WTC11 (cell line): Measurements from ENCODE around the gene DGKG. TPM values are rescaled to one million over a fixed set of nuclear protein-coding genes. Genes with fewer than 3 reads are reported as not detected.
A peak's percentile ranks its signal among the peaks of the same experiment; 100 is the strongest.

Source experiments
- ATF1 ChIP-seq: sonication (generic); formaldehyde crosslinking; IDR thresholded peaks from 2 replicates; pipeline ENCODE4 v1.8.1; 2023; ENCODE audit warnings: mild to moderate bottlenecking, moderate library complexity, missing genetic modification reagents
- CREB1 ChIP-seq: sonication (generic); formaldehyde crosslinking; IDR thresholded peaks from 2 replicates; pipeline ENCODE4 v1.8.0; 2023; ENCODE audit warnings: mild to moderate bottlenecking, missing genetic modification reagents
- ESRRA ChIP-seq: sonication (generic); formaldehyde crosslinking; IDR thresholded peaks from 2 replicates; pipeline ENCODE4 v1.8.1; 2022; ENCODE audit warnings: mild to moderate bottlenecking, missing genetic modification reagents, borderline replicate concordance
- ETV6 ChIP-seq: sonication (generic); formaldehyde crosslinking; IDR thresholded peaks from 2 replicates; pipeline ENCODE4 v1.8.1; 2022; ENCODE audit warnings: mild to moderate bottlenecking, missing genetic modification reagents
- FOXJ3 ChIP-seq: sonication (generic); formaldehyde crosslinking; IDR thresholded peaks from 2 replicates; pipeline ENCODE4 v1.9.0; 2021; ENCODE audit warnings: missing genetic modification reagents, mild to moderate bottlenecking, borderline replicate concordance
- FOXK1 ChIP-seq: sonication (generic); formaldehyde crosslinking; IDR thresholded peaks from 2 replicates; pipeline ENCODE4 v1.8.0; 2022; ENCODE audit warnings: mild to moderate bottlenecking, moderate library complexity, missing genetic modification reagents
- GRHL2 ChIP-seq: fragments of 250-450 bp; sonication (Bioruptor Pico); IDR thresholded peaks from 2 replicates; pipeline ENCODE4 v1.8.0; 2022; ENCODE audit warnings: mild to moderate bottlenecking, moderate library complexity; ENCODE audit not compliant: insufficient replicate concordance, severe bottlenecking
- GTF2I ChIP-seq: fragments of 250-450 bp; sonication (Bioruptor Pico); conservative IDR thresholded peaks from 2 replicates; pipeline ENCODE4 v1.4.0; 2021; ENCODE audit warnings: mild to moderate bottlenecking
- JUN ChIP-seq: sonication (generic); formaldehyde crosslinking; IDR thresholded peaks from 2 replicates; pipeline ENCODE4 v1.8.0; 2023; ENCODE audit warnings: mild to moderate bottlenecking, missing genetic modification reagents
- MXD4 ChIP-seq: fragments of 250-450 bp; sonication (Bioruptor Pico); IDR thresholded peaks from 2 replicates; pipeline ENCODE4 v1.8.0; 2021; ENCODE audit warnings: mild to moderate bottlenecking, moderate library complexity, borderline replicate concordance
- RELA ChIP-seq: sonication (generic); formaldehyde crosslinking; IDR thresholded peaks from 2 replicates; pipeline ENCODE4 v1.8.1; 2022; ENCODE audit warnings: missing genetic modification reagents, mild to moderate bottlenecking, borderline replicate concordance
- RORB ChIP-seq: fragments of 250-450 bp; sonication (Bioruptor Pico); IDR thresholded peaks from 2 replicates; pipeline ENCODE4 v1.9.0; 2021; ENCODE audit warnings: mild to moderate bottlenecking
- SMAD4 ChIP-seq: sonication (generic); formaldehyde crosslinking; IDR thresholded peaks from 2 replicates; pipeline ENCODE4 v1.8.0; 2022; ENCODE audit warnings: mild to moderate bottlenecking, missing genetic modification reagents
- SP1 ChIP-seq: sonication (generic); formaldehyde crosslinking; conservative IDR thresholded peaks from 2 replicates; pipeline ENCODE4 v1.8.1; 2022; ENCODE audit warnings: missing genetic modification reagents
- TCF7 ChIP-seq: sonication (generic); formaldehyde crosslinking; IDR thresholded peaks from 2 replicates; pipeline ENCODE4 v1.8.0; 2022; ENCODE audit warnings: mild to moderate bottlenecking, low read depth, missing genetic modification reagents, moderate library complexity
- ZBTB21 ChIP-seq: sonication (generic); formaldehyde crosslinking; IDR thresholded peaks from 2 replicates; pipeline ENCODE4 v1.8.1; 2023; ENCODE audit warnings: mild to moderate bottlenecking, missing genetic modification reagents, borderline replicate concordance
- ZNF423 ChIP-seq: fragments of 250-450 bp; sonication (Bioruptor Pico); IDR thresholded peaks from 2 replicates; pipeline ENCODE4 v2.1.2; 2022; ENCODE audit warnings: mild to moderate bottlenecking, moderate library complexity
- total RNA-seq: library from RNA; stranded (reverse); gene quantifications from 3 replicates; pipeline ENCODE4 v1.2.3, GENCODE V29; 2021
- TF ChIP-seq, protein P1 (sequence below): fragments of 250-450 bp; sonication (Bioruptor Pico); IDR thresholded peaks from 2 replicates; pipeline ENCODE4 v1.9.0; 2021; ENCODE audit warnings: mild to moderate bottlenecking
- TF ChIP-seq, protein P2 (sequence below): fragments of 250-450 bp; sonication (Bioruptor Pico); IDR thresholded peaks from 2 replicates; pipeline ENCODE4 v2.1.2; 2022; ENCODE audit warnings: mild to moderate bottlenecking, moderate library complexity
- TF ChIP-seq, protein P3 (sequence below): sonication (generic); formaldehyde crosslinking; IDR thresholded peaks from 2 replicates; pipeline ENCODE4 v1.8.0; 2022; ENCODE audit warnings: mild to moderate bottlenecking, missing genetic modification reagents
- TF ChIP-seq, protein P4 (sequence below): sonication (generic); formaldehyde crosslinking; IDR thresholded peaks from 2 replicates; pipeline ENCODE4 v1.8.1; 2023; ENCODE audit warnings: mild to moderate bottlenecking, missing genetic modification reagents
- TF ChIP-seq, protein P5 (sequence below): sonication (generic); formaldehyde crosslinking; IDR thresholded peaks from 2 replicates; pipeline ENCODE4 v1.8.0; 2023; ENCODE audit warnings: missing genetic modification reagents, mild to moderate bottlenecking, borderline replicate concordance
- TF ChIP-seq, protein P6 (sequence below): sonication (generic); formaldehyde crosslinking; IDR thresholded peaks from 2 replicates; pipeline ENCODE4 v1.8.0; 2022; ENCODE audit warnings: mild to moderate bottlenecking, missing genetic modification reagents
- TF ChIP-seq, protein P7 (sequence below): sonication (generic); formaldehyde crosslinking; IDR thresholded peaks from 2 replicates; pipeline ENCODE4 v1.8.0; 2023; ENCODE audit warnings: missing genetic modification reagents

DGKG gene
- total RNA-seq, 1 experiment from 2014 or later, result 0.92 TPM

DNA sequence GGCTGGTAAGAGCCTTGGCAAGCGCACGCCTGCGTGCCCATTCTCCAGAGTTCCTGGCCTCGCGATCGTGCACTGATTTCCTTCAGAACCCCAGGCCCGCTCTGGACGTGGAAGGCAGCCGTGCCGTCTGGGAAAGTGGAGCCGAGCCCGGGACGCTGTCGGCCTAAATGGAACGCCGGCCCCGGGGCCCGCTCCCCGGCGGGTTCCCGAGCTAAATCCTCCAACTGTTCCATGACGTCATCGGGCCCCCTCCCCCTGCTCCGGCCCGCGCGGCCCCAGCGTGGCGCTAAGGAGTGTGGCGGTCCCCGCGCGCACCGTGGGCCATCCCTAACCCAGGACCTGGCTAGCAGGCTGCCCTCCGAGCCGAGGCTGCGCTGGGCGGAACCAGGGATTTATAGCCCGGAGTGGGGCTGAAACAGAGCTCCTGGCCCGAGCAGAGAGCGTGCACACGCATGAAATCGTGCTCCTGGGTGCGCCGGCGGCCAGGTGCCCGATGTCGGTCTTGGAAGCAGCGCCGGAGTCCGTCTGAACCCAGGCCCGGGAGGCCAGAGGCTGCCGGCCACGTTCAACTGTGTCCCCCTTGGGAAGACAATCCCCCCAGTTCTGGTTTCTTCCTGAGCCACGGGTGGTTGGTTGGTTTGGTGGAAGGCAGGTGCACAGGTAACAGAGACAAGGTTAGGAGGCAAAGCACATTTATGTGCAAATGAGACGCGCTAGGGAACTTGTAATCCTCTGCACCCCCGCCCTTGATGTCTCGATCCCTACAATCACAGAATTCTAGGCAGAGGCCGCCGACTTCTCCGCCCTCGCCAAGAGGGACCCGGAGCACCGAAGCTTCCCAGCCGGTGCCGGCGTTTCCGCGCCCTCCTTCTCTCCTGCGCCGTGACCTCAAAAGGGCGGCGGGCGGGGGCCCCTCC is 168.2 kb downstream of the DGKG start (continued):
- TF ChIP-seq, protein P1, sequence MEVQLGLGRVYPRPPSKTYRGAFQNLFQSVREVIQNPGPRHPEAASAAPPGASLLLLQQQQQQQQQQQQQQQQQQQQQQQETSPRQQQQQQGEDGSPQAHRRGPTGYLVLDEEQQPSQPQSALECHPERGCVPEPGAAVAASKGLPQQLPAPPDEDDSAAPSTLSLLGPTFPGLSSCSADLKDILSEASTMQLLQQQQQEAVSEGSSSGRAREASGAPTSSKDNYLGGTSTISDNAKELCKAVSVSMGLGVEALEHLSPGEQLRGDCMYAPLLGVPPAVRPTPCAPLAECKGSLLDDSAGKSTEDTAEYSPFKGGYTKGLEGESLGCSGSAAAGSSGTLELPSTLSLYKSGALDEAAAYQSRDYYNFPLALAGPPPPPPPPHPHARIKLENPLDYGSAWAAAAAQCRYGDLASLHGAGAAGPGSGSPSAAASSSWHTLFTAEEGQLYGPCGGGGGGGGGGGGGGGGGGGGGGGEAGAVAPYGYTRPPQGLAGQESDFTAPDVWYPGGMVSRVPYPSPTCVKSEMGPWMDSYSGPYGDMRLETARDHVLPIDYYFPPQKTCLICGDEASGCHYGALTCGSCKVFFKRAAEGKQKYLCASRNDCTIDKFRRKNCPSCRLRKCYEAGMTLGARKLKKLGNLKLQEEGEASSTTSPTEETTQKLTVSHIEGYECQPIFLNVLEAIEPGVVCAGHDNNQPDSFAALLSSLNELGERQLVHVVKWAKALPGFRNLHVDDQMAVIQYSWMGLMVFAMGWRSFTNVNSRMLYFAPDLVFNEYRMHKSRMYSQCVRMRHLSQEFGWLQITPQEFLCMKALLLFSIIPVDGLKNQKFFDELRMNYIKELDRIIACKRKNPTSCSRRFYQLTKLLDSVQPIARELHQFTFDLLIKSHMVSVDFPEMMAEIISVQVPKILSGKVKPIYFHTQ, result no peak
- TF ChIP-seq, protein P2, sequence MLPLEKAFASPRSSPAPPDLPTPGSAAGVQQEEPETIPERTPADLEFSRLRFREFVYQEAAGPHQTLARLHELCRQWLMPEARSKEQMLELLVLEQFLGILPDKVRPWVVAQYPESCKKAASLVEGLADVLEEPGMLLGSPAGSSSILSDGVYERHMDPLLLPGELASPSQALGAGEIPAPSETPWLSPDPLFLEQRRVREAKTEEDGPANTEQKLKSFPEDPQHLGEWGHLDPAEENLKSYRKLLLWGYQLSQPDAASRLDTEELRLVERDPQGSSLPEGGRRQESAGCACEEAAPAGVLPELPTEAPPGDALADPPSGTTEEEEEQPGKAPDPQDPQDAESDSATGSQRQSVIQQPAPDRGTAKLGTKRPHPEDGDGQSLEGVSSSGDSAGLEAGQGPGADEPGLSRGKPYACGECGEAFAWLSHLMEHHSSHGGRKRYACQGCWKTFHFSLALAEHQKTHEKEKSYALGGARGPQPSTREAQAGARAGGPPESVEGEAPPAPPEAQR, result no peak
- TF ChIP-seq, protein P3, sequence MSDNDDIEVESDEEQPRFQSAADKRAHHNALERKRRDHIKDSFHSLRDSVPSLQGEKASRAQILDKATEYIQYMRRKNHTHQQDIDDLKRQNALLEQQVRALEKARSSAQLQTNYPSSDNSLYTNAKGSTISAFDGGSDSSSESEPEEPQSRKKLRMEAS (CRISPR knock-in tag), result peak; percentile 81
- TF ChIP-seq SP1 (CRISPR knock-in tag) (no peak), RELA (CRISPR knock-in tag) (peak; percentile 55; the same call in 1 of the 2 replicates), ESRRA (CRISPR knock-in tag) (peak; percentile 59; the same call in 1 of the 2 replicates), CREB1 (CRISPR knock-in tag) (no peak), GTF2I (CRISPR knock-in tag) (no peak), ATF1 (CRISPR knock-in tag) (no peak), ETV6 (CRISPR knock-in tag) (peak; percentile 80; the same call in 1 of the 2 replicates), RORB (CRISPR knock-in tag) (no peak), GRHL2 (no peak), JUN (CRISPR knock-in tag) (no peak), TCF7 (CRISPR knock-in tag) (no peak), ZBTB21 (CRISPR knock-in tag) (peak; percentile 83; the same call in 1 of the 2 replicates), SMAD4 (no peak), FOXK1 (CRISPR knock-in tag) (peak; percentile 43; the same call in 1 of the 2 replicates), MXD4 (CRISPR knock-in tag) (no peak), FOXJ3 (CRISPR knock-in tag) (no peak), ZNF423 (CRISPR knock-in tag) (no peak; the same call in 1 of the 2 replicates)
- TF ChIP-seq, protein P4, sequence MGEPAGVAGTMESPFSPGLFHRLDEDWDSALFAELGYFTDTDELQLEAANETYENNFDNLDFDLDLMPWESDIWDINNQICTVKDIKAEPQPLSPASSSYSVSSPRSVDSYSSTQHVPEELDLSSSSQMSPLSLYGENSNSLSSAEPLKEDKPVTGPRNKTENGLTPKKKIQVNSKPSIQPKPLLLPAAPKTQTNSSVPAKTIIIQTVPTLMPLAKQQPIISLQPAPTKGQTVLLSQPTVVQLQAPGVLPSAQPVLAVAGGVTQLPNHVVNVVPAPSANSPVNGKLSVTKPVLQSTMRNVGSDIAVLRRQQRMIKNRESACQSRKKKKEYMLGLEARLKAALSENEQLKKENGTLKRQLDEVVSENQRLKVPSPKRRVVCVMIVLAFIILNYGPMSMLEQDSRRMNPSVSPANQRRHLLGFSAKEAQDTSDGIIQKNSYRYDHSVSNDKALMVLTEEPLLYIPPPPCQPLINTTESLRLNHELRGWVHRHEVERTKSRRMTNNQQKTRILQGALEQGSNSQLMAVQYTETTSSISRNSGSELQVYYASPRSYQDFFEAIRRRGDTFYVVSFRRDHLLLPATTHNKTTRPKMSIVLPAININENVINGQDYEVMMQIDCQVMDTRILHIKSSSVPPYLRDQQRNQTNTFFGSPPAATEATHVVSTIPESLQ, result no peak
- TF ChIP-seq, protein P5, sequence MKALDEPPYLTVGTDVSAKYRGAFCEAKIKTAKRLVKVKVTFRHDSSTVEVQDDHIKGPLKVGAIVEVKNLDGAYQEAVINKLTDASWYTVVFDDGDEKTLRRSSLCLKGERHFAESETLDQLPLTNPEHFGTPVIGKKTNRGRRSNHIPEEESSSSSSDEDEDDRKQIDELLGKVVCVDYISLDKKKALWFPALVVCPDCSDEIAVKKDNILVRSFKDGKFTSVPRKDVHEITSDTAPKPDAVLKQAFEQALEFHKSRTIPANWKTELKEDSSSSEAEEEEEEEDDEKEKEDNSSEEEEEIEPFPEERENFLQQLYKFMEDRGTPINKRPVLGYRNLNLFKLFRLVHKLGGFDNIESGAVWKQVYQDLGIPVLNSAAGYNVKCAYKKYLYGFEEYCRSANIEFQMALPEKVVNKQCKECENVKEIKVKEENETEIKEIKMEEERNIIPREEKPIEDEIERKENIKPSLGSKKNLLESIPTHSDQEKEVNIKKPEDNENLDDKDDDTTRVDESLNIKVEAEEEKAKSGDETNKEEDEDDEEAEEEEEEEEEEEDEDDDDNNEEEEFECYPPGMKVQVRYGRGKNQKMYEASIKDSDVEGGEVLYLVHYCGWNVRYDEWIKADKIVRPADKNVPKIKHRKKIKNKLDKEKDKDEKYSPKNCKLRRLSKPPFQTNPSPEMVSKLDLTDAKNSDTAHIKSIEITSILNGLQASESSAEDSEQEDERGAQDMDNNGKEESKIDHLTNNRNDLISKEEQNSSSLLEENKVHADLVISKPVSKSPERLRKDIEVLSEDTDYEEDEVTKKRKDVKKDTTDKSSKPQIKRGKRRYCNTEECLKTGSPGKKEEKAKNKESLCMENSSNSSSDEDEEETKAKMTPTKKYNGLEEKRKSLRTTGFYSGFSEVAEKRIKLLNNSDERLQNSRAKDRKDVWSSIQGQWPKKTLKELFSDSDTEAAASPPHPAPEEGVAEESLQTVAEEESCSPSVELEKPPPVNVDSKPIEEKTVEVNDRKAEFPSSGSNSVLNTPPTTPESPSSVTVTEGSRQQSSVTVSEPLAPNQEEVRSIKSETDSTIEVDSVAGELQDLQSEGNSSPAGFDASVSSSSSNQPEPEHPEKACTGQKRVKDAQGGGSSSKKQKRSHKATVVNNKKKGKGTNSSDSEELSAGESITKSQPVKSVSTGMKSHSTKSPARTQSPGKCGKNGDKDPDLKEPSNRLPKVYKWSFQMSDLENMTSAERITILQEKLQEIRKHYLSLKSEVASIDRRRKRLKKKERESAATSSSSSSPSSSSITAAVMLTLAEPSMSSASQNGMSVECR (CRISPR knock-in tag), result no peak
- TF ChIP-seq, protein P6, sequence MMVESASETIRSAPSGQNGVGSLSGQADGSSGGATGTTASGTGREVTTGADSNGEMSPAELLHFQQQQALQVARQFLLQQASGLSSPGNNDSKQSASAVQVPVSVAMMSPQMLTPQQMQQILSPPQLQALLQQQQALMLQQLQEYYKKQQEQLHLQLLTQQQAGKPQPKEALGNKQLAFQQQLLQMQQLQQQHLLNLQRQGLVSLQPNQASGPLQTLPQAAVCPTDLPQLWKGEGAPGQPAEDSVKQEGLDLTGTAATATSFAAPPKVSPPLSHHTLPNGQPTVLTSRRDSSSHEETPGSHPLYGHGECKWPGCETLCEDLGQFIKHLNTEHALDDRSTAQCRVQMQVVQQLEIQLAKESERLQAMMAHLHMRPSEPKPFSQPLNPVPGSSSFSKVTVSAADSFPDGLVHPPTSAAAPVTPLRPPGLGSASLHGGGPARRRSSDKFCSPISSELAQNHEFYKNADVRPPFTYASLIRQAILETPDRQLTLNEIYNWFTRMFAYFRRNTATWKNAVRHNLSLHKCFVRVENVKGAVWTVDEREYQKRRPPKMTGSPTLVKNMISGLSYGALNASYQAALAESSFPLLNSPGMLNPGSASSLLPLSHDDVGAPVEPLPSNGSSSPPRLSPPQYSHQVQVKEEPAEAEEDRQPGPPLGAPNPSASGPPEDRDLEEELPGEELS (CRISPR knock-in tag), result no peak; the same call in 1 of the 2 replicates
- TF ChIP-seq, protein P7, sequence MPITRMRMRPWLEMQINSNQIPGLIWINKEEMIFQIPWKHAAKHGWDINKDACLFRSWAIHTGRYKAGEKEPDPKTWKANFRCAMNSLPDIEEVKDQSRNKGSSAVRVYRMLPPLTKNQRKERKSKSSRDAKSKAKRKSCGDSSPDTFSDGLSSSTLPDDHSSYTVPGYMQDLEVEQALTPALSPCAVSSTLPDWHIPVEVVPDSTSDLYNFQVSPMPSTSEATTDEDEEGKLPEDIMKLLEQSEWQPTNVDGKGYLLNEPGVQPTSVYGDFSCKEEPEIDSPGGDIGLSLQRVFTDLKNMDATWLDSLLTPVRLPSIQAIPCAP (CRISPR knock-in tag), result no peak
